HCT116 (cell line): ENCODE results near the gene GPHN. TPM values are rescaled to one million over a fixed set of nuclear protein-coding genes. Genes with fewer than 3 reads are reported as not detected.

Source experiments
- ATAC-seq: fragments of 200-7000 bp; cut with Tn5 transposase; 2 replicates; pipeline ENCODE4 v1.9.1; 2020; ENCODE audit warnings: mild to moderate bottlenecking, moderate library complexity
- BruUV-seq: library from RNA; stranded (reverse); fragments of 400-500 nt; replicated peaks from 2 replicates; lab custom pipeline; 2021; lab: Mats Ljungman, UMichigan
- CTCF ChIA-PET: fragments of 300-600 bp; sonication (Branson Sonifier 250); formaldehyde crosslinking; loops from one replicate; lab custom pipeline; 2021; ENCODE audit warnings: antibody characterized with exemption; lab: Charles Lee
- POLR2A ChIA-PET: fragments of 300-600, 350-600 bp; sonication (Branson Sonifier 250); formaldehyde crosslinking; loops from one replicate; lab custom pipeline; 2021; ENCODE audit warnings: antibody characterized with exemption; lab: Charles Lee
- RAD21 ChIA-PET, 2 experiments: fragments of 300-600 bp; sonication (Branson Sonifier 250); formaldehyde crosslinking; loops; one replicate each; lab custom pipeline; 2023; ENCODE audit warnings: low total read pairs in 2 of 2; ENCODE audit not compliant: uncharacterized antibody in 2 of 2, unreplicated experiment in 2 of 2, low non-redundant PET in 1 of 2; lab: Charles Lee
- DNase-seq: peaks from one replicate; pipeline ENCODE4 v3.0.0-alpha.2; 2010; ENCODE audit warnings: low read depth, low spot score
- H2AFZ ChIP-seq: fragments of 200-600 bp; shearing (Covaris generic), sonication (generic); 2 replicates; pipeline ENCODE4 v1.6.1; 2017; ENCODE audit warnings: low read depth, mixed run types, mixed read lengths, antibody characterized with exemption, low read length; ENCODE audit not compliant: poor library complexity, severe bottlenecking
- H3K27ac ChIP-seq: 2 replicates; pipeline ENCODE4 v1.5.1; 2012; ENCODE audit warnings: low read depth, low read length
- H3K27me3 ChIP-seq: fragments of 200-600 bp; sonication (generic); 2 replicates; pipeline ENCODE4 v1.6.1; 2016; ENCODE audit warnings: mixed run types, low read length, mixed read lengths; ENCODE audit not compliant: insufficient read depth
- H3K36me3 ChIP-seq, 2 experiments: fragments of 200-500 bp in 1 of 2; fragments of 200-600 bp in 1 of 2; sonication (Bioruptor generic) in 1 of 2; sonication (generic) in 1 of 2; 2 replicates each; pipeline versions ENCODE4 v1.5.1 to v1.6.1; 2014 to 2016; ENCODE audit warnings: low read length in 2 of 2, inconsistent platforms in 1 of 2, mixed read lengths in 1 of 2, mixed run types in 1 of 2; ENCODE audit not compliant: insufficient read depth in 2 of 2, control insufficient read depth in 1 of 2
- H3K4me1 ChIP-seq, 2 experiments: fragments of 200-600 bp in 1 of 2; sonication (generic) in 1 of 2; 2 replicates each; pipeline versions ENCODE4 v1.5.1 to v1.6.1; 2012 to 2017; ENCODE audit warnings: low read length in 2 of 2, inconsistent platforms in 1 of 2, mild to moderate bottlenecking in 1 of 2, mixed read lengths in 1 of 2, mixed run types in 1 of 2, moderate library complexity in 1 of 2; ENCODE audit not compliant: insufficient read depth in 2 of 2, control insufficient read depth in 1 of 2
- H3K4me2 ChIP-seq: fragments of 200-600 bp; sonication (generic); 2 replicates; pipeline ENCODE4 v1.6.1; 2017; ENCODE audit warnings: mixed run types, low read length, mixed read lengths
- H3K4me3 ChIP-seq, 2 experiments: fragments of 200-600 bp in 1 of 2; sonication (generic) in 1 of 2; replicated peaks in 1 of 2; 2 replicates each; pipeline ENCODE4 v1.5.1; 2011 to 2016; ENCODE audit warnings: low read length in 2 of 2, control low read depth in 1 of 2, low read depth in 1 of 2, mild to moderate bottlenecking in 1 of 2, mixed read lengths in 1 of 2, mixed run types in 1 of 2
- H3K79me2 ChIP-seq: fragments of 200-600 bp; sonication (generic); 2 replicates; pipeline ENCODE4 v1.6.1; 2017; ENCODE audit warnings: mild to moderate bottlenecking, mixed run types, low read length, moderate library complexity, mixed read lengths; ENCODE audit not compliant: insufficient read depth
- H3K9ac ChIP-seq: fragments of 200-600 bp; sonication (generic); 2 replicates; pipeline ENCODE4 v1.6.1; 2016; ENCODE audit warnings: low read length, mixed read lengths
- H3K9me2 ChIP-seq: fragments of 200-600 bp; sonication (generic), shearing (Covaris generic); 2 replicates; pipeline ENCODE4 v1.6.1; 2017; ENCODE audit warnings: mixed run types, mild to moderate bottlenecking, moderate library complexity; ENCODE audit not compliant: insufficient read depth
- H3K9me3 ChIP-seq, 2 experiments: fragments of 200-500 bp in 1 of 2; fragments of 200-600 bp in 1 of 2; sonication (Bioruptor generic) in 1 of 2; sonication (generic) in 1 of 2; 2 replicates each; pipeline ENCODE4 v1.6.1; 2014 to 2017; ENCODE audit warnings: low read length in 2 of 2, mixed read lengths in 2 of 2, inconsistent platforms in 1 of 2, low read depth in 1 of 2, mild to moderate bottlenecking in 1 of 2, mixed run types in 1 of 2, moderate library complexity in 1 of 2; ENCODE audit not compliant: control insufficient read depth in 1 of 2, insufficient read depth in 1 of 2
- H4K20me1 ChIP-seq: fragments of 200-600 bp; sonication (generic), shearing (Covaris generic); 2 replicates; pipeline ENCODE4 v1.6.1; 2017; ENCODE audit warnings: mixed run types, mild to moderate bottlenecking, moderate library complexity; ENCODE audit not compliant: insufficient read depth
- CEBPB ChIP-seq: IDR thresholded peaks from 2 replicates; pipeline ENCODE4 v1.6.1; 2012; ENCODE audit warnings: low read depth
- EGR1 ChIP-seq: IDR thresholded peaks from 2 replicates; pipeline ENCODE4 v1.6.1; 2012; ENCODE audit warnings: low read depth
- ELF1 ChIP-seq: IDR thresholded peaks from 2 replicates; pipeline ENCODE4 v1.6.1; 2012; ENCODE audit warnings: low read depth, borderline replicate concordance
- EZH2 ChIP-seq: fragments of 200-600 bp; sonication (generic); IDR thresholded peaks from 2 replicates; pipeline ENCODE4 v1.6.1; 2017; ENCODE audit warnings: antibody characterized with exemption, mixed run types
- FOSL1 ChIP-seq: IDR thresholded peaks from 2 replicates; pipeline ENCODE4 v1.6.1; 2012; ENCODE audit warnings: low read depth
- JUND ChIP-seq: IDR thresholded peaks from 2 replicates; pipeline ENCODE4 v1.6.1; 2012
- SIN3A ChIP-seq: IDR thresholded peaks from 2 replicates; pipeline ENCODE4 v1.6.1; 2012; ENCODE audit warnings: low read depth
- SP1 ChIP-seq: IDR thresholded peaks from 2 replicates; pipeline ENCODE4 v1.6.1; 2012; ENCODE audit warnings: low read depth
- SRF ChIP-seq: IDR thresholded peaks from 2 replicates; pipeline ENCODE4 v1.6.1; 2012; ENCODE audit warnings: low read depth
- TCF7L2 ChIP-seq: IDR thresholded peaks from 2 replicates; pipeline ENCODE4 v1.7.0; 2011; ENCODE audit warnings: borderline replicate concordance, inconsistent platforms; ENCODE audit not compliant: insufficient read depth, insufficient read length; ENCODE audit errors: extremely low read depth
- YY1 ChIP-seq: IDR thresholded peaks from 2 replicates; pipeline ENCODE4 v1.6.1; 2011; ENCODE audit warnings: low read length, low read depth, moderate library complexity, mild to moderate bottlenecking; ENCODE audit not compliant: insufficient replicate concordance; ENCODE audit errors: extremely low read depth
- intact Hi-C: fragments of 100-400 bp; cut with micrococcal nuclease; formaldehyde crosslinking; loops from 2 replicates; pipeline ENCODE4 v1.10.0; 2022
- total RNA-seq: library from RNA; stranded (reverse); gene quantifications from one replicate; pipeline ENCODE4 v1.2.1, GENCODE V29; 2021; ENCODE audit not compliant: unreplicated experiment
- TF ChIP-seq, protein P1 (sequence below): IDR thresholded peaks from 2 replicates; pipeline ENCODE4 v1.6.1; 2012
- TF ChIP-seq, protein P2 (sequence below): IDR thresholded peaks from 2 replicates; pipeline ENCODE4 v1.6.1; 2011; ENCODE audit warnings: mild to moderate bottlenecking, low read length, moderate library complexity; ENCODE audit not compliant: insufficient replicate concordance; ENCODE audit errors: extremely low read depth
- TF ChIP-seq, protein P3 (sequence below): IDR thresholded peaks from 2 replicates; pipeline ENCODE4 v1.6.1; 2012; ENCODE audit warnings: low read depth
- TF ChIP-seq, protein P4 (sequence below): IDR thresholded peaks from 2 replicates; pipeline ENCODE4 v1.6.1; 2012

The GPHN gene
- total RNA-seq, 1 experiment from 2014 or later: 43.8 TPM

DNA sequence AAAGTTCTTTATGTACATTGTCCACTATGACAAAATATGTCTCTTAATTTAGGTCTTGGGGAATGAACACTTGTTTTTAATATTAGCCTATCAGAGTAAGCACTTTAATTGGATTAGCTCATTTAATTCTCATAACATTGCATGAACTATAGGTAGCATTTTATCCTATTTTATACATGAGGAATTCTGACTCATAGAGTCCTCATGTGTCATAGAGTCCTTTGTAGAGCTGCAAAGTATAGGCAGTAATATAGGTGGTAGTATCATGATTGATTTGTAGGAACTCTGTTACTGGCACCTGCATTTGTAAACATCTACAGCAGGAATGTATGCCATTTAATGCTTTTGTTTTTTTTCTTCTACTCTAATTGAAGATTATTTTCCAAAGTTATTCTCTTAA lies 96.0 kb downstream of the GPHN start:
- intact Hi-C loops: no loop called here
- Histone ChIP-seq H3K4me3 (no peak overlapping the region), H3K9ac (no peak overlapping the region), H3K4me2 (no peak overlapping the region), H2AFZ (no peak overlapping the region), H3K9me2 (no peaks in the 10 kb centered on the region), H3K79me2 (peaks cover 88% of the 10 kb centered on the region), H3K27ac (no peak overlapping the region), H3K9me3 (no peaks in the 10 kb centered on the region), H3K4me1 (peaks cover 0 to 5% of the 10 kb centered on the region in 2 experiments; a peak in 1 of 4 replicates), H3K27me3 (no peaks in the 10 kb centered on the region), H4K20me1 (peaks cover 4% of the 10 kb centered on the region; the same call in 1 of the 2 replicates), H3K36me3 (no peaks in the 10 kb centered on the region)
- ATAC-seq (no peak), DNase-seq (no peak)
- TF ChIP-seq, protein P1, sequence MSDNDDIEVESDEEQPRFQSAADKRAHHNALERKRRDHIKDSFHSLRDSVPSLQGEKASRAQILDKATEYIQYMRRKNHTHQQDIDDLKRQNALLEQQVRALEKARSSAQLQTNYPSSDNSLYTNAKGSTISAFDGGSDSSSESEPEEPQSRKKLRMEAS: no peak
- TF ChIP-seq SP1 (no peak), FOSL1 (no peak), SIN3A (no peak), ELF1 (no peak), SRF (no peak), CEBPB (no peak), YY1 (no peak), EZH2 (no peak), JUND (no peak), EGR1 (no peak), TCF7L2 (no peak)
- TF ChIP-seq, protein P2, sequence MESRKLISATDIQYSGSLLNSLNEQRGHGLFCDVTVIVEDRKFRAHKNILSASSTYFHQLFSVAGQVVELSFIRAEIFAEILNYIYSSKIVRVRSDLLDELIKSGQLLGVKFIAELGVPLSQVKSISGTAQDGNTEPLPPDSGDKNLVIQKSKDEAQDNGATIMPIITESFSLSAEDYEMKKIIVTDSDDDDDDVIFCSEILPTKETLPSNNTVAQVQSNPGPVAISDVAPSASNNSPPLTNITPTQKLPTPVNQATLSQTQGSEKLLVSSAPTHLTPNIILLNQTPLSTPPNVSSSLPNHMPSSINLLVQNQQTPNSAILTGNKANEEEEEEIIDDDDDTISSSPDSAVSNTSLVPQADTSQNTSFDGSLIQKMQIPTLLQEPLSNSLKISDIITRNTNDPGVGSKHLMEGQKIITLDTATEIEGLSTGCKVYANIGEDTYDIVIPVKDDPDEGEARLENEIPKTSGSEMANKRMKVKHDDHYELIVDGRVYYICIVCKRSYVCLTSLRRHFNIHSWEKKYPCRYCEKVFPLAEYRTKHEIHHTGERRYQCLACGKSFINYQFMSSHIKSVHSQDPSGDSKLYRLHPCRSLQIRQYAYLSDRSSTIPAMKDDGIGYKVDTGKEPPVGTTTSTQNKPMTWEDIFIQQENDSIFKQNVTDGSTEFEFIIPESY: no peak
- TF ChIP-seq, protein P3, sequence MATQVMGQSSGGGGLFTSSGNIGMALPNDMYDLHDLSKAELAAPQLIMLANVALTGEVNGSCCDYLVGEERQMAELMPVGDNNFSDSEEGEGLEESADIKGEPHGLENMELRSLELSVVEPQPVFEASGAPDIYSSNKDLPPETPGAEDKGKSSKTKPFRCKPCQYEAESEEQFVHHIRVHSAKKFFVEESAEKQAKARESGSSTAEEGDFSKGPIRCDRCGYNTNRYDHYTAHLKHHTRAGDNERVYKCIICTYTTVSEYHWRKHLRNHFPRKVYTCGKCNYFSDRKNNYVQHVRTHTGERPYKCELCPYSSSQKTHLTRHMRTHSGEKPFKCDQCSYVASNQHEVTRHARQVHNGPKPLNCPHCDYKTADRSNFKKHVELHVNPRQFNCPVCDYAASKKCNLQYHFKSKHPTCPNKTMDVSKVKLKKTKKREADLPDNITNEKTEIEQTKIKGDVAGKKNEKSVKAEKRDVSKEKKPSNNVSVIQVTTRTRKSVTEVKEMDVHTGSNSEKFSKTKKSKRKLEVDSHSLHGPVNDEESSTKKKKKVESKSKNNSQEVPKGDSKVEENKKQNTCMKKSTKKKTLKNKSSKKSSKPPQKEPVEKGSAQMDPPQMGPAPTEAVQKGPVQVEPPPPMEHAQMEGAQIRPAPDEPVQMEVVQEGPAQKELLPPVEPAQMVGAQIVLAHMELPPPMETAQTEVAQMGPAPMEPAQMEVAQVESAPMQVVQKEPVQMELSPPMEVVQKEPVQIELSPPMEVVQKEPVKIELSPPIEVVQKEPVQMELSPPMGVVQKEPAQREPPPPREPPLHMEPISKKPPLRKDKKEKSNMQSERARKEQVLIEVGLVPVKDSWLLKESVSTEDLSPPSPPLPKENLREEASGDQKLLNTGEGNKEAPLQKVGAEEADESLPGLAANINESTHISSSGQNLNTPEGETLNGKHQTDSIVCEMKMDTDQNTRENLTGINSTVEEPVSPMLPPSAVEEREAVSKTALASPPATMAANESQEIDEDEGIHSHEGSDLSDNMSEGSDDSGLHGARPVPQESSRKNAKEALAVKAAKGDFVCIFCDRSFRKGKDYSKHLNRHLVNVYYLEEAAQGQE: no peak
- TF ChIP-seq, protein P4, sequence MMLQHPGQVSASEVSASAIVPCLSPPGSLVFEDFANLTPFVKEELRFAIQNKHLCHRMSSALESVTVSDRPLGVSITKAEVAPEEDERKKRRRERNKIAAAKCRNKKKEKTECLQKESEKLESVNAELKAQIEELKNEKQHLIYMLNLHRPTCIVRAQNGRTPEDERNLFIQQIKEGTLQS: no peak
- ChIA-PET POLR2A (no interaction called here), CTCF (interaction anchor here (0.6 kb wide), 1 partner anchor 132 kb away, joined by 3 read pairs; no protein-coding TSS in a partner anchor), RAD21 (no interaction called here)
- no TSS peak for BruUV-seq
